ENCODE results near the gene HSPA5. TPM values are rescaled to one million over a fixed set of nuclear protein-coding genes. Genes with fewer than 3 reads are reported as not detected.
A peak's percentile ranks its signal among the peaks of the same experiment; 100 is the strongest.
"Not testable (repeated sequence)": the region's sequence is repeated elsewhere in the genome, so short reads cannot be mapped to it uniquely, and the experiment has no call there.

The HSPA5 gene
- total RNA-seq, 4 donors from 2014 or later: 78.5 to 254 (median 168) TPM

DNA sequence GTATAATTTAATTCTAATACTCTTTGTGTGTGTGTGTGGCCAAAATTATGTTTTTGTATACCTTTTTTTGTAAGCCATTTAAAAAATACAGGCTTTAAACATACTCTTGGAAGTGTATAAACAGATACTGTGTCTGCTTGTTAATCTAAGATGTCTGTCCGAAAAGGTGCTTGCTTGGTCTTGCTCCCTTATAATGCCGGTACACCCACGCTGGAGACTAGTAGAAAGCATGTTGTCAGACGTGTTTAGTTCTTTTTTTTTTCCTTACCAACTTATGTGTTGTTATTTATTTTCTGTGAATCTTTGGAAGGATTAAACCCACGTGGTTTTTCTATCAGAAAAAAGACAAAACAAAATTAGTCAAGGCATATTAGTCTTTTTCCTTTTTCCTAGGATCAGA lies 29.9 kb upstream of the HSPA5 start:
- no peak for ATAC-seq (ENCODE audit: low FRiP score)
- TF ChIP-seq, protein P1, sequence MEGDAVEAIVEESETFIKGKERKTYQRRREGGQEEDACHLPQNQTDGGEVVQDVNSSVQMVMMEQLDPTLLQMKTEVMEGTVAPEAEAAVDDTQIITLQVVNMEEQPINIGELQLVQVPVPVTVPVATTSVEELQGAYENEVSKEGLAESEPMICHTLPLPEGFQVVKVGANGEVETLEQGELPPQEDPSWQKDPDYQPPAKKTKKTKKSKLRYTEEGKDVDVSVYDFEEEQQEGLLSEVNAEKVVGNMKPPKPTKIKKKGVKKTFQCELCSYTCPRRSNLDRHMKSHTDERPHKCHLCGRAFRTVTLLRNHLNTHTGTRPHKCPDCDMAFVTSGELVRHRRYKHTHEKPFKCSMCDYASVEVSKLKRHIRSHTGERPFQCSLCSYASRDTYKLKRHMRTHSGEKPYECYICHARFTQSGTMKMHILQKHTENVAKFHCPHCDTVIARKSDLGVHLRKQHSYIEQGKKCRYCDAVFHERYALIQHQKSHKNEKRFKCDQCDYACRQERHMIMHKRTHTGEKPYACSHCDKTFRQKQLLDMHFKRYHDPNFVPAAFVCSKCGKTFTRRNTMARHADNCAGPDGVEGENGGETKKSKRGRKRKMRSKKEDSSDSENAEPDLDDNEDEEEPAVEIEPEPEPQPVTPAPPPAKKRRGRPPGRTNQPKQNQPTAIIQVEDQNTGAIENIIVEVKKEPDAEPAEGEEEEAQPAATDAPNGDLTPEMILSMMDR (IDR thresholded peaks at IDR 0.05): no peak
- no peak for DNase-seq (ENCODE audit: low spot score)

DNA sequence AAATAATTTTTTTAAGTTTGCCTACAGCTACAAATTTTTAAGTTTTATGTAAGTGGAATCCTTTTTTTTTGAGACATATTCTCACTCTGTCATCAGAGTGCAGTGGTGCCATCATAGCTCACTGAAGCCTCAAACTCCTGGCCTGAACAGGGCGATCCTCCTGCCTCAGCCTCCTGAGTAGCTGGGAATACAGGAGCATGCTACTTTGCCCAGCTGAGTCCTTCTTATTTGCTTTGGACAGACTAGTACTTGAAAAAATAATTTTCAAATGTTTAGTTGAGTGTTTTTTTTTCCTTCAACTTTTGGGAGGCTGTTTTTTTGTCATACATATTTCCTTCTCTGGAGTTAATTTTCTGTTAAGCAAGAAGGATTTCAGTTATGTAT lies 27.9 kb upstream of the HSPA5 start:
- TF ChIP-seq, protein P1 (IDR thresholded peaks at IDR 0.05): no peak
- ATAC-seq (ENCODE audit: low FRiP score) (no peak), DNase-seq (ENCODE audit: low spot score) (no peak)

- ATAC-seq (ENCODE audit: low FRiP score) (no peak), DNase-seq (ENCODE audit: low spot score) (no peak)
- TF ChIP-seq, protein P1 (IDR thresholded peaks at IDR 0.05): no peak
Observed at GRCh38 chr9:125268394-125269013, 27.4 kb upstream of the HSPA5 start.

GRCh38 chr9:125264068-125264467 lies 22.9 kb upstream of the HSPA5 start:
- ATAC-seq (ENCODE audit: low FRiP score); DNase-seq (ENCODE audit: low spot score): not testable (repeated sequence)

- ATAC-seq (ENCODE audit: low FRiP score): no peak
Observed at GRCh38 chr9:125262294-125262991, 21.3 kb upstream of the HSPA5 start.

DNA sequence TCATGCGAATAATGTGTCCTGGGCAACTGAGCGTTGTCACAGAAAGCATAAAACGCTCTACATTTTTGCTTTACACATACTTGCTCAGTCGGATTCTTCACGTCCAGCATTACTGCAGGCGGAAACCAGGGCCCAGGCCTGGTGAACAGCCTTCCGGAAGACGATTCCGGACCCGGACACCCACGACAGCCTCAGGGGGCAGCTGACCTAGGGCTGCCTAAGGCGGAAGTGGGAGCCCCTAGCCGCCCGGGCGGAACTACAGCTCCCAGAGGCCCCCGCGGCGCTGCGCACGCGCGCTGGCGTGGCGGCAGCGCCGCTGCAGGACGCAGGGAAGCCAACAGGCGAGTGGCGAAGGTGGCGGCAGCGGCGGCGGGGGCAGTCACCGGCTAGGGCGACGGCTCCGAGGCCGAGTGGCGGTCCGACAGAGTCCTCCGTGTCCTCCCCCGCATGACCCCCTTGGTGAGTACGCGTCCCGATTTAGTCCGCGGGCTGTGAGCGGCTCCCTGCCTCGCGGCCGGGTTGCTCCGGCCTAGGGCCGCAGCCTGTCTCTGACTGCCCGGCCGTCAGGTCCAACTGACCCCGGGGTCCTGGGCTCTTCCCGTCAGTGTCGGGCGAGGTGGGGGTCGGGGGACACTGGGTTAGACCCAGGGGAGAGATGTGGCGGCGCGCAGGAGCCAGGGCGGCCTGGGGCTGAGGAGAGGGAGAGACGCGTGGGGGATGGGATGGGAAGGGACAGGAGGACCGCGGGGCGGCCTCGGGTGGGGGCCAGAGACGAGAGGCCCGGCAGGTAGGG lies 20.6 kb upstream of the HSPA5 start, which contains the start of gene GAPVD1:
GAPVD1 (plus strand) TSS at position 326 of the 793 bp plus-strand sequence. CDS start 37,096 bp downstream, outside the sequence.
- ATAC-seq (ENCODE audit: low FRiP score) (peak; percentile 98), DNase-seq (ENCODE audit: low spot score) (peak; percentile 46)
- TF ChIP-seq, protein P1 (IDR thresholded peaks at IDR 0.05): peak in 1 of 3 donors; percentile 33

More at GRCh38 chr9:125262294-125262991, 21.3 kb upstream of the HSPA5 start:
- TF ChIP-seq, protein P1 (IDR thresholded peaks at IDR 0.05): no peak
- no peak for DNase-seq (ENCODE audit: low spot score)

DNA sequence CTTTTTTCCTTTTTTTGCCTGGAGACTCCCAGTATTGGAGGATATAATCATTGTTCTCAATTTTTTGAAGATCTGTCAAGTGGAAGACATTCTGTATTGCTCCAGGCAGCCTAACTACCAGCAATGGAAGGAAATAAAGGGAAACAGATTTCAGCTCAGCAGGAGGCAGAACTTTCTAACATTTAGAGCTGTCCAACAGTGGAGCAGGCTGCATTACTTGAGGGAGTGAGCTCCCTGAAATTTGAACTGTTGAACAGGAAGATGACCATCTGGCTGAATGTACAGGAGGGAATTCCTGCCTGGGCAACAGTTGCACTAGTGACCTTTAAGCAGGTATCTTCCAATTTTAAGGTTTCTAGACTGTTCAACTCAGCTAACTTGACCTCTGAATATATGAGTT lies 19.4 kb upstream of the HSPA5 start:
- TF ChIP-seq, protein P1 (IDR thresholded peaks at IDR 0.05): no peak
- ATAC-seq (ENCODE audit: low FRiP score): no peak
- no peak for DNase-seq (ENCODE audit: low spot score)

All from omental fat pad (tissue), 4 donors.